GM18870 (cell line): Measurements from ENCODE around the gene CELF2.

ENCODE experiments used
- ATAC-seq: cut with Tn5 transposase; IDR thresholded peaks from one replicate; pipeline ENCODE4 v1.9.1; 2021; ENCODE audit warnings: moderate library complexity; ENCODE audit not compliant: unreplicated experiment

Gene CELF2

DNA sequence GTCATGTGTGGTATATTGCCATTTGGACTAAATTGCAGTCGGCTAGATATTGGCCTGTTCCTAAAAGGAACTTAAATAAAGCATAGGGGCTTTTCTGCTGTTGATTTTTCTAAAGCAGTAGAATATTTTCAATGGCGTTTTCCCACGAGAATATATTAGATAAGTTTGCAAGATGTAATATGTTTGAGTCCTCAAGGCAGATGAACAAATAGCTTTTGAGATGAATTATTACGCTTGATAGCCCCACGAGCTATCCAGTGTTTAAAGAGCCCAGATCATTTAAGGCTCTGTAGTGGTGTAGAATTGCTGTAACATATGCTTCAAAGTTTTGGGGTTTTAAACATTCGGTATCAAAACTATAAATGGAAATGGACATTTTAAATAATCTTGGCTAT is 2.9 kb downstream of the CELF2 start:
- no peak for ATAC-seq

- no peak for ATAC-seq
Measured at GRCh38 chr10:11022213-11022612, 4.5 kb downstream of the CELF2 start.

GRCh38 chr10:11023009-11023953 is 5.6 kb downstream of the CELF2 start:
- no peak for ATAC-seq

GRCh38 chr10:11024596-11024995 is 6.9 kb downstream of the CELF2 start:
- ATAC-seq: no peak

- no peak for ATAC-seq
Measured at GRCh38 chr10:11025978-11026377, 8.3 kb downstream of the CELF2 start.

DNA sequence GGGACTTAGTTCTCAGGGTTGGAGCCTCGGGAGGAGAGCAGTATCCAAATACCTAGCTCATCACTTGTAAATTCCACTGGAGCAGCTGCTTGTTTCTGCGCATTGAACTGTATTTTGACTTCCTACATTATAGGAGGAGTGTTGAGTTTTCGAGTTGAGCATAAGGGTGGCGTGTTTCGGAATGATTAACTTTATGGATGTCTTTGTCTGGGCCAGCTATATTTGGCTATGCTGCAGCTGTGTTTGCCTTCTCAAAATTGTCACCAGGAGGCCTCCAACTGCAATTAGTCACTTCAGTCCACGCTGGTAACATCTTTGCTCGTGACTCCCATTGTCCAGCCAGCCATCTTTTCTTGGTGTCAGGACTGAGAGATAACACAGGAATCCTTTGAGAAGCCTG is 9.1 kb downstream of the CELF2 start:
- no peak for ATAC-seq

DNA sequence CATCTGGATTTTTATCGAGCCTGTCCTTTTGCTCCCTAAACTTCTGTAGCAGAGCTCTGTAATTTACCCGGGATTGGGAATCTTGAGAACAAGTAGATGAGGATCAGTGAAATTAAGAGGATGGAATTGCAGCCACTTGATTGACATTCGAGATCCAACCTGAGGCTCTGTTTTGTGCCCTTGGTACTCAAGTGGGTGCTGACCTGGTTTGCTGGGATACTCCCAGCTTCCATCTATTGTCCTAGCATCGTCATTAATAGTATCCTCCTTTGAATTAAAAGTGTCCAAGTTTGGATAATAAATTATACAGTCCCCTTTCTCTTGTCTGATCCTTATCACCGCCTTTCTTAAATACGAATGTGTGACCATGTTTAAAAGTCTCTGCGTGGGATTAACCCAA is 17.1 kb downstream of the CELF2 start:
- no peak for ATAC-seq

GRCh38 chr10:11035301-11035991 is 17.8 kb downstream of the CELF2 start:
- no peak for ATAC-seq

DNA sequence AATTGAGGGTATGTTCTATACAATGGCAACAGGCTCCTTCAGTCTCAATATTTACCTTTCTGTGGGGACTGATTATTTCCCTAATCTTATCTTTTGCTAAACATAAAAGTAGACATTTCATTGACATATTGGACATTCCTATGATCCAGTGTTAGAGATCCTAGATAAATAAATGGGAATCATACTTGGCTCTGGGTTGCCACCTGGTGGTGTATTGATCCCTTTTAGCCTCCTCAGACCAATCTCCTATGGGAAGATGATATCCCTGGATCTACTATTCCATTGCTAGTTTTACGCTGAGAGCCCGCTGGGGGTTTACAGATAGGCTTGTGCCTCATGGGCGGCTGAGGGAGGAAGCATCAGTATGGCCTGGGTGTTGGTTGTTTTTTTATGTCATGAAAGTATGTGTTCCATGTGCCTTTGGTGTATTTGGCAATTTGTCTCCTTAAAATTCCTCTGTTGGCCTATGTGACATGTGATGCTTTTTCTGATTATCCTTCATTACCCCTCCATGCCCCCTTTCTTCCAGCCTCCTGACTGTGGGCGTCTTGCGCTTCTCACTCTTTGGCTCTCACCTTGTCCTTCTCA is 18.8 kb downstream of the CELF2 start:
- ATAC-seq: no peak

DNA sequence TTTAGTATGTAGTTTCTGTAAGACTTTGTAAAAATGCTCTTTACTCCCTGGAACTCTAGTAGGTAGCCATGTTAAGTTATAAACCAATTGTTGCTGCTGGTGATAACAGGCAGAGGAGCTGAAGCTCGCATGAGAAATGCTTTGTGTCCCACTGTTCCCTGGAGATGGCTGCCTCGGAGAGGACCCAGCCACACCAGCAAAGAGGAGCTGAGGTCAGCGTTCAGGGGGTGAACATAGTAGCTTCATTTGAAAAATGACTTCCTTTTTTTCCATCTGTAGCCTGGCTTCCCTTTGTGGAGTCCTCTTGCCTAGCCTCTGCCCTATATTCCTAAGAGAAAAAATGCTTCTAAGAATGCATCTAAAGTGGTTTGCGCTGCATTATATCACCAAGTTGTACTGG is 20.3 kb downstream of the CELF2 start:
- no peak for ATAC-seq

DNA sequence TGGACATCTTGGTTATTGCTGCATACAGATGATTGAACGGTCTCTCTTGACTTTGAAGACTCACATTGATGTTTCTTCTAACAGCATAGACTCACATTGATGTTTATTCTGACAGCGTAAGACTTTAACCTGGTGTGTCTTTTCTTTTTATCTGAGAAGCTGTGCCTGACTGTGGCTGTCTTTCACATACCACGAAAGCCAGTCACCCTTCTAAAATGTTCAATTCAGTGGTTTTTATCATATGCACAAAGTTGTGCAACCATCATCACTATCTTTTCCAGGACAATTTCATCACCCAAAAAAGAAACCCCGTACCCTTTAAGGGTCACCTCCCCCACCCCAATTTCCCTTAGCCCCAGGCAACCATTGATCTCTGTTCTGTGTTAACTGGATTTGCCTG is 24.7 kb downstream of the CELF2 start:
- ATAC-seq: no peak

DNA sequence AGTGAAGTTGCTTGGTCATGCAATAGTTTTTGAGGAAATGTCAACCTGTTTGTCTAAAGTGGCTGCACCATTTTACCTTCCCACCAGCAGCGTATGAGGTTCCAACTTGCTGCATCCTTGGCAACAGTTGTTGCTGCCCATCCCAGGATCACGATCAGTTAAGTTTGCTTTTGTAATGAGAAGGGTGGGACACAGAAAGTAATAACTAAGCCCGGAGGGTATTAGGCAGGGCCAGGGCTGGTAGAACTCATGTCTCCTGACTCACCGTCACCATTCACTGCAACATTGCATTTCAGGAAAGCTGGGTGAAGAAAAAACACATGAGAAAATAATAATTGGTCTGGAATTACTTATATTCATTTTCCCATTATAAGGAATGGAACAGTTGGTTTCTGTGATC is 25.4 kb downstream of the CELF2 start:
- ATAC-seq: no peak

DNA sequence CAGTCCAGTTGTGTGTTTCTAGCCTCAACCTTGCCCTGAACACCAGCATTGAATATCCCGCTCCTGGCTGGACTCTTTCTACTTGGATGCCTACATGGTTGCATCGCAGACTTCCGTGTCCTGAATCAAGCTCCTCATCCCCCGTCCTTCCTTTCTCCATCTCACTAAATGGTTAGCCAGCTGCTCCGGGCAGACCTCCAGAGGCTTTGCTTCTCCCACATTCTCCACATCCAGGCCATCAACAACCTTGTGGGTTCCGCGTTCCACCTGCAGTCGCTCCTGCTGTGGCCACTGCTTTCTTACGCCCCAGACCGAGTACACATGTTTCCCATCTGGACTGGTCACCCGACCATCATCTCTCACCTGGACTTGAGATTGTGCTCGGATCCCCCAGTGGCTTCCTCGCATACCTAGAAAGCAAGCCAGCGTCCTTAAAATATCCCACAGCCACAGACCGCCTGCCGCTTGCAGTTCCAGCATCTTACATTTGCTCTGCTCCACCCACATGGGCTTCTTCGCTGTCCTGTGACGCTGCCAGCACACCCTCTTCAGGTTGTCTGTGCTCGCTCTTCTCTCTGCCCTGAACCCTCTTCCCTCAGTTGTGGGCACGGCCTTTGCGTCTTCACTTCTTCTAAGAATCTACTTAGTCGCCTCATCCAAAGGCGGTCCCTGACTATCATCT is 25.9 kb downstream of the CELF2 start:
- ATAC-seq: no peak

DNA sequence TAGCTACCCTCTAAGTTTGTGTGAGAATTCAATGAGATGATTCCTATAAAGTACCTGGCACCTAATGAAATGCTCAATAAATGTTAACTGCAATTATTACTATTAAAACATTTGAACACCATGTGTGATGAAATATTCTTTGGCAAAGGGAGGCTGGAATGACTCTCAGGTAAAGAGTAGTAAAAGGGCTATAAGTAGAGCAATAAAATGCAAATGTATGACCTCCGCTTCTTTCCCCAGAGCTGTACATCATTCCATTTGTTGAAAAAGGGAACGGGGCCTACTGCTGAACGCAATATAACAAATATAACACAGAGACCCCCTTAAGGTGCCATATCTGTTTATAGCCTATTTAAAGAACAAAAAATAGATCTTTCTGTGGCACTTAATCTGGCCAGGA is 27.8 kb downstream of the CELF2 start:
- ATAC-seq: no peak

GRCh38 chr10:11045995-11046775 is 28.5 kb downstream of the CELF2 start:
- no peak for ATAC-seq

DNA sequence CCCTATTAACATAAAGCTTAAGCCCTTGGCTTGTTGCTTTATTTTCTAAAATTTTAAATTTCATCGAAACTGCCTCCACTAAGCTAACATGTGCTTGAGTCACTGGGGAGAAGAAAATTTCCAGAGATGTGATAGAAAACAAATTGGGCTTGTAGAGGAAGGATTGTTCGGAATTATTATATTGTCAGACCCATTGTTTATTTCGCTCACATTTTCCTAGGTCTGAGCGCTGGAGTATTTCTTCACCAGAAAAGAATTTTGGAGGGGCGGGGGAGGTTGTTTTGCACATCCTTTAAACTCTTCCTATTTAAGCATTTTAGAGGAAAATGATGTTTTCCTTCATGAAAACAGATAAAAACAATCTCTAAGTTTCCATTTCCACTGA is 29.1 kb downstream of the CELF2 start:
- ATAC-seq: no peak

DNA sequence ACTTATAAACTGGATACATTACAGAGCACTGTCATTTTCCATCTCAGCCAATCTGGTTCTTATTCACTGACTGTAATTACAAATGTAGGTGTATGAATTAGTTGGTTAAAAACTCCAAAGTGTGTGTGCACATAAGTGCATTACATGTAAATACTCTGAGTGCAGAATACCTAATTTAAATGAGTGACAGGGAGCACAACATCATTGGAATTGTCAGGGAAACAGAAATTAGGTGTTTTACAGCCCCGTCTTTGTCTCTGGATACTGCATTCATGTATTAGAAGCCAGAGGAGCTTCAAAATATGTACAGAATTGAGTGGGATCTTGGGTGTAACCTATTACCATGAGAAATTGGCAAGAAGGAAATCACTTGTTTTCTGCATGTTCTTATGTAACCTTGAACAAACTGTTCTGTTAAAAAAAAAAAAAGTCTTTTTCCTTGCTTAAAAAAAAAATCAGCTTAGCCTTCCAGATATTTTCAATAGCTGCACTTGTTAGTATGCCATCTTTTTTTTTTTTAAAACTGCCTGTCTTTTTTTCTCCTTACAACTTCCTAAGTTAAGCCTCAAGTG is 31.1 kb downstream of the CELF2 start:
- ATAC-seq: no peak

- ATAC-seq: no peak
Measured at GRCh38 chr10:11049806-11050205, 32.1 kb downstream of the CELF2 start.

- ATAC-seq: no peak
Measured at GRCh38 chr10:11050301-11051287, 32.9 kb downstream of the CELF2 start.
